Karpas-422 (cell line): Measurements from ENCODE around the gene TMSB10. TPM values are rescaled to one million over a fixed set of nuclear protein-coding genes. Genes with fewer than 3 reads are reported as not detected.

ENCODE experiments used
- DNase-seq: peaks from one replicate; pipeline ENCODE4 v3.0.0-alpha.2; 2015
- H2AFZ ChIP-seq: fragments of 200-600 bp; sonication (generic); 2 replicates; pipeline ENCODE4 v1.6.1; 2014; ENCODE audit warnings: antibody characterized with exemption, low read length, mixed read lengths
- H3K27ac ChIP-seq: fragments of 200-600 bp; sonication (generic); 2 replicates; pipeline ENCODE4 v1.5.1; 2014; ENCODE audit warnings: mild to moderate bottlenecking, low read length, moderate library complexity
- H3K27me3 ChIP-seq: fragments of 200-600 bp; sonication (generic); 2 replicates; pipeline ENCODE4 v1.6.1; 2014; ENCODE audit warnings: low read length, mixed read lengths
- H3K36me3 ChIP-seq: fragments of 200-600 bp; sonication (generic); 2 replicates; pipeline ENCODE4 v1.6.1; 2014; ENCODE audit warnings: low read length, mixed read lengths; ENCODE audit not compliant: insufficient read depth
- H3K4me1 ChIP-seq: fragments of 200-600 bp; sonication (generic); 2 replicates; pipeline ENCODE4 v1.6.1; 2014; ENCODE audit warnings: mild to moderate bottlenecking, low read length, mixed read lengths
- H3K4me2 ChIP-seq: fragments of 200-600 bp; sonication (generic); 2 replicates; pipeline ENCODE4 v1.6.1; 2014; ENCODE audit warnings: low read length, low read depth, mild to moderate bottlenecking; ENCODE audit not compliant: poor library complexity, severe bottlenecking
- H3K4me3 ChIP-seq: fragments of 200-600 bp; sonication (generic); 2 replicates; pipeline ENCODE4 v1.5.1; 2014; ENCODE audit warnings: mild to moderate bottlenecking, antibody characterized with exemption, low read length, mixed read lengths
- H3K79me2 ChIP-seq: fragments of 200-600 bp; sonication (generic); 2 replicates; pipeline ENCODE4 v1.6.1; 2014; ENCODE audit warnings: mild to moderate bottlenecking, low read length, mixed read lengths
- H3K9ac ChIP-seq: fragments of 200-600 bp; sonication (generic); 2 replicates; pipeline ENCODE4 v1.6.0; 2014; ENCODE audit warnings: low read length
- H3K9me2 ChIP-seq: fragments of 200-600 bp; sonication (generic), shearing (Covaris generic); replicated peaks from 2 replicates; pipeline ENCODE4 v1.6.0; 2014; ENCODE audit warnings: mild to moderate bottlenecking, low read length, moderate library complexity; ENCODE audit not compliant: insufficient read depth
- H3K9me3 ChIP-seq: fragments of 300-700, 200-600 bp; sonication (generic); 2 replicates; pipeline ENCODE4 v1.6.1; 2014; ENCODE audit warnings: low read length, mixed read lengths
- H4K20me1 ChIP-seq: fragments of 200-600 bp; sonication (generic); 2 replicates; pipeline ENCODE4 v1.6.1; 2014; ENCODE audit warnings: mild to moderate bottlenecking, antibody characterized with exemption, low read length, low read depth; ENCODE audit not compliant: insufficient read depth
- total RNA-seq: library from RNA; depleted of rRNA; stranded (reverse); fragments of >200 nt; shearing (Covaris generic); gene quantifications from 2 replicates; pipeline ENCODE4 v1.2.3, GENCODE V29; 2014; ENCODE audit warnings: low replicate concordance

The TMSB10 gene
- total RNA-seq, 1 experiment from 2014 or later, result 1,287 TPM

DNA sequence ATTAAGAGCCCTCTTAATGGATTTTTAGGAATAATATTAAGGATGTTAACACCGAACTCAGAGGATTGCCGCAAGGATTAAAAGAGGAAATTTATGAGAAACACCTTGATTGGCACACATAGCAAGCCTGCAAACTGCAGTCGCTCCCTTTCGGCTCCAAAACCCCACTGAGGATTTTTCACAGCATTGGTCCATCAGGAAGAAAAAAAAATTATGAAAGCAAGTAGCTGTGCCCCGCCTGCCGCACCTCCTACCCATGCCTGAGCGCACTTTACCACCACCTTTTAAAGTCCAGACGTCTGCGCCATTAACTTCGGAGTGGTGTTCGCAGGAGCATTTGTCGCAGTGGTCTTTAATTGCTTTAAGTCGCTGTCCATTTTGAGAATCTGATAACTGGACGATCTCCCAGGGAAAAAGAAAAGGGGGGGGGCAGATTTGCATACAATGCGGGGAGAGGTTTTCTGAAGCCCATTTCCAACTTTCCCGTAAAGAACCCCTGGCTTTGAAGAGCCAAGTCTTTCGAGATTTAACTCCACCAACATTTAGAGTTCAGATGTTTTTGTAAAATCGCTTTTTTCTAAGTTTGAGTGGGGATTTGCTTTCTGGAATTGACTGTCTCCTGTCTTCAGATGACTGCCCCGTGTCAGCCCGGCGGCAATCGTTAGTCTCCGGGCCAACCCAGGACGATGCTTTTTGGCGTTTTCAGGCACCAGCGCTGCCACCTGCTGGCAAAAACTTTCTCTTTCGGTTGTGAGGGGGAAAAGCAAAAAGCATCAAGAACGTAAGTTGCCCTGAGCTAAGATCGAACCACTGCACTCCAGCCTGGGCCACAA lies 23.7 kb upstream of the TMSB10 start:
- H3K79me2 ChIP-seq, result no peaks in the 10 kb centered on the region
- no peaks in the 10 kb centered on the region for H3K36me3 ChIP-seq
- peak; percentile 96 for DNase-seq
- peak overlapping the region; percentile 50 for H3K9ac ChIP-seq
- no peaks in the 10 kb centered on the region for H3K27me3 ChIP-seq
- H4K20me1 ChIP-seq, result no peaks in the 10 kb centered on the region
- H3K4me3 ChIP-seq, result peak overlapping the region; percentile 58
- H3K4me2 ChIP-seq, result peak overlapping the region; percentile 80
- no peak overlapping the region for H3K27ac ChIP-seq
- H3K9me2 ChIP-seq, result no peaks in the 10 kb centered on the region
- peak overlapping the region; percentile 82 for H2AFZ ChIP-seq
- peaks cover 22% of the 10 kb centered on the region for H3K4me1 ChIP-seq
- no peaks in the 10 kb centered on the region for H3K9me3 ChIP-seq

- peaks cover 22% of the 10 kb centered on the region for H3K4me1 ChIP-seq
- H3K79me2 ChIP-seq, result no peaks in the 10 kb centered on the region
- peak overlapping the region; percentile 58; the same call in 1 of the 2 replicates for H3K4me3 ChIP-seq
- H3K9ac ChIP-seq, result no peak overlapping the region
- H3K27ac ChIP-seq, result no peak overlapping the region
- no peak for DNase-seq
- H3K4me2 ChIP-seq, result peak overlapping the region; percentile 80
- H3K27me3 ChIP-seq, result no peaks in the 10 kb centered on the region
- H3K36me3 ChIP-seq, result no peaks in the 10 kb centered on the region
- no peaks in the 10 kb centered on the region for H4K20me1 ChIP-seq
- H3K9me2 ChIP-seq, result no peaks in the 10 kb centered on the region
- H2AFZ ChIP-seq, result no peak overlapping the region
- H3K9me3 ChIP-seq, result no peaks in the 10 kb centered on the region
These were observed 23.1 kb upstream of the TMSB10 start for GRCh38 chr2:84882414-84882738.

- Histone ChIP-seq H3K27me3 (no peaks in the 10 kb centered on the region), H2AFZ (no peak overlapping the region), H3K9me3 (no peaks in the 10 kb centered on the region), H3K9me2 (no peaks in the 10 kb centered on the region), H3K79me2 (no peaks in the 10 kb centered on the region), H3K9ac (no peak overlapping the region), H4K20me1 (no peaks in the 10 kb centered on the region), H3K27ac (no peak overlapping the region), H3K4me2 (peak overlapping the region; percentile 80), H3K4me3 (no peak overlapping the region), H3K4me1 (peaks cover 22% of the 10 kb centered on the region), H3K36me3 (no peaks in the 10 kb centered on the region)
- DNase-seq, result no peak
These were observed 22.5 kb upstream of the TMSB10 start for GRCh38 chr2:84882775-84883550.

DNA sequence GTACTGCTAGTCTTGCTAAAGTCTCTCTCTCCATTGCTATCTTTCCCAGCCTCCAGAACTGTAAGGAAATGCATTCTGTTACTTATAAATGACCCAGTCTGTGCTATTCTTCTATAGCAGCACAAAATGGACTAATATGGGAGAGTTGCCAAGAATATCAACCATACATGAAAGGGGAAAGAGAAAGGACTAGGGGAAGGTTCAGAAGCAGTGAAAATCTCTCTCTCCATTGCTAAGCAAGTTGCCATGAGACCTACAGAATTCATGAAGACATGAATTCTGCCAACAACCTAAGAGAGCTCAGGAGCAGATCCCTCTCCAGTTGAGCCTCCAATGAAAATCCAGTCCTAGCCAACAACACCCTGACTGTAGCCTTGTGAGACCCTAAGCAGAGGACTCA lies 21.0 kb upstream of the TMSB10 start:
- no peaks in the 10 kb centered on the region for H3K36me3 ChIP-seq
- H3K4me1 ChIP-seq, result peaks cover 33% of the 10 kb centered on the region
- no peaks in the 10 kb centered on the region for H3K9me3 ChIP-seq
- no peaks in the 10 kb centered on the region for H3K27me3 ChIP-seq
- H3K4me3 ChIP-seq, result no peak overlapping the region
- no peaks in the 10 kb centered on the region for H3K9me2 ChIP-seq
- no peaks in the 10 kb centered on the region for H4K20me1 ChIP-seq
- no peaks in the 10 kb centered on the region for H3K79me2 ChIP-seq
- H3K27ac ChIP-seq, result no peak overlapping the region
- H3K4me2 ChIP-seq, result no peak overlapping the region
- DNase-seq, result no peak
- no peak overlapping the region for H3K9ac ChIP-seq
- H2AFZ ChIP-seq, result no peak overlapping the region

DNA sequence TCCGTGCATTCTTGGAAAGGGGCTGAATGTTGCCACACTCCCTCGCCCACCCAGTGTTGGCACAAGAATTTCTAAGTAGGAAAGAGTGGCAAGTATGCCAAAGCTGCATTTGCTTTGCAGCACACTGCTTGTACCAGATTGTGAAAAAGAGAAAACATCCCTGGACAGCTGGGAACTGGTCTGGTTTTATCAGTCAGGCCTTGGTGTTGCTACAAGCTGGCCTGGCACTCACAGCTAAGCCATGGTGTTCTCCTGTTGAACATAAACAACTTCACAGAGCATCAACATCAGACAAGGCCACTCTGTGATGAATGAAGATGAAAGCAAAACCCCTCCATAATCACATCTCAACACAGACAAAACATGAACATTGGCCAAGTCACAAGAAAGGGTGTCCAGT lies 20.3 kb upstream of the TMSB10 start:
- no peak overlapping the region for H3K27ac ChIP-seq
- no peak overlapping the region for H3K4me2 ChIP-seq
- H3K9ac ChIP-seq, result no peak overlapping the region
- H3K79me2 ChIP-seq, result no peaks in the 10 kb centered on the region
- H3K4me1 ChIP-seq, result peaks cover 36% of the 10 kb centered on the region
- H3K9me2 ChIP-seq, result no peaks in the 10 kb centered on the region
- H3K27me3 ChIP-seq, result no peaks in the 10 kb centered on the region
- no peaks in the 10 kb centered on the region for H3K9me3 ChIP-seq
- no peak for DNase-seq
- no peak overlapping the region for H3K4me3 ChIP-seq
- no peaks in the 10 kb centered on the region for H3K36me3 ChIP-seq
- H4K20me1 ChIP-seq, result no peaks in the 10 kb centered on the region
- no peak overlapping the region for H2AFZ ChIP-seq

GRCh38 chr2:84886791-84887190 lies 18.7 kb upstream of the TMSB10 start:
- H3K27ac ChIP-seq, result no peak overlapping the region
- no peak for DNase-seq

DNA sequence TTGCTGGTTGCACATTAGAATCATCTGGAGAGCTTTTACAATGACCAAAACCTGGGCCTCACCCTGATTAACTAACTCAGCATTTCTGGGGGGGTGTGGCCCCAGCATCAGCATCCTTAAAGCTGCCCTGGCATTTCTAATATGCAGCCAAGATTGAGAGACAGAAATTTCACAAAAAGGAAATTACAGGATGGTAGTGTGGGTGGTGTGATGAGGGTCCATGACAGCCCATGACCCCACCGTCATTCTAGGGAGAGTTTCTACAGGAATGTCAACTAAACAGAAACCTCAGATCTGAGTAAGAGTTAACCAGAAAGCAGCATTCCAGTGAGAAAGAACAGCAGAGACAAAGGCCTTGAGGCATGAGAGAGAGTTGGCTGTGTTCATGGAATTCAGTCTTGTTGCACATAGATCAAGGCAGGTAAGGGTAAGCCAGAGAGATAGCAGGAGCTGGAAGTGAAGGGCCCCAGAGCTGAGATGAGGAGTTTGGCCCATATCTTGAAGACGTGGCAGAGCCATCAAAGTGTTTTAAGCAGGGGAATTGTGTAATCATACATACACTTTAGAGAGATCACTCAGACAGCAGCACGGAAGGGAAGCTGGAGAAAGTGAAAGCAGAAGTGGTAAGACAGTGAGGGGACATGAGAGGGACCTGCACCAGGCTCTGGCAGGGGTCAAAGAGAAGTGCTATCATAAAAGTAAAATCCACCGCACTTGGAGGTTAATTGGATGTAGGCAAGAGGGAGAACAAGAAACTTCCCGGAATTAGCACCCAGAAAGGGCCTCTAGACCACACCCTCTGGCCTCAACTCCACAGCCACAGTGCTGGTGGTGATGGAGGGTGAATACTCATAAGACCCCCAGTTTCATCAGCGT lies 16.8 kb upstream of the TMSB10 start:
- H3K9ac ChIP-seq, result peak overlapping the region; percentile 47
- no peaks in the 10 kb centered on the region for H3K9me2 ChIP-seq
- no peaks in the 10 kb centered on the region for H3K36me3 ChIP-seq
- peaks cover 14% of the 10 kb centered on the region for H3K4me1 ChIP-seq
- peak overlapping the region; percentile 30; the same call in 1 of the 2 replicates for H3K4me3 ChIP-seq
- H3K79me2 ChIP-seq, result no peaks in the 10 kb centered on the region
- DNase-seq, result peak; percentile 87
- peak overlapping the region; percentile 52 for H3K4me2 ChIP-seq
- H2AFZ ChIP-seq, result peak overlapping the region; percentile 91
- no peaks in the 10 kb centered on the region for H3K27me3 ChIP-seq
- no peaks in the 10 kb centered on the region for H4K20me1 ChIP-seq
- peak overlapping the region; percentile 36 for H3K27ac ChIP-seq
- H3K9me3 ChIP-seq, result no peaks in the 10 kb centered on the region

More at GRCh38 chr2:84886791-84887190, 18.7 kb upstream of the TMSB10 start:
- H3K9me2 ChIP-seq, result no peaks in the 10 kb centered on the region
- no peak overlapping the region for H3K9ac ChIP-seq
- H3K4me2 ChIP-seq, result no peak overlapping the region
- H3K36me3 ChIP-seq, result no peaks in the 10 kb centered on the region
- no peak overlapping the region for H2AFZ ChIP-seq
- H3K27me3 ChIP-seq, result no peaks in the 10 kb centered on the region
- peaks cover 21% of the 10 kb centered on the region for H3K4me1 ChIP-seq
- H3K79me2 ChIP-seq, result no peaks in the 10 kb centered on the region
- H4K20me1 ChIP-seq, result no peaks in the 10 kb centered on the region
- no peak overlapping the region for H3K4me3 ChIP-seq
- no peaks in the 10 kb centered on the region for H3K9me3 ChIP-seq
